ENCODE results near the gene INPP4B.

The INPP4B gene

DNA sequence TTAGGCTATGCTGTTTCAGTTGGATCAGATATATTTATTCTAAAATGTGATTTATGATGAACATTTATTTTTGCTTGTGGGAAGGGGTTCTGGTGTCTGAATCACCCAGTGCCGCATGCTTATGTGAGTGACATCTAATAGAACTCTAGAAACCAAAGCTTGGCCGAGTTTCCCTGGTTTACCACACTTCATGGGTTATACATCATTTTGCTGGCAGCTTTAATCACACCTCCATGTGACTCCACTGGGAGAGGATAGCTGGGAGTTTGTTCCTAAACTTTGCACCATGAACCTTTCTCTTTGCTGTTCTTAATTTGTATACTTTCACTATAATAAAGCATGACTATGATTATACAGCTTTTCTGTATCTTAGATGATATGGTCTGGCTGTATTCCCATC lies 382.9 kb downstream of the INPP4B start:
- TF ChIP-seq, protein P1, sequence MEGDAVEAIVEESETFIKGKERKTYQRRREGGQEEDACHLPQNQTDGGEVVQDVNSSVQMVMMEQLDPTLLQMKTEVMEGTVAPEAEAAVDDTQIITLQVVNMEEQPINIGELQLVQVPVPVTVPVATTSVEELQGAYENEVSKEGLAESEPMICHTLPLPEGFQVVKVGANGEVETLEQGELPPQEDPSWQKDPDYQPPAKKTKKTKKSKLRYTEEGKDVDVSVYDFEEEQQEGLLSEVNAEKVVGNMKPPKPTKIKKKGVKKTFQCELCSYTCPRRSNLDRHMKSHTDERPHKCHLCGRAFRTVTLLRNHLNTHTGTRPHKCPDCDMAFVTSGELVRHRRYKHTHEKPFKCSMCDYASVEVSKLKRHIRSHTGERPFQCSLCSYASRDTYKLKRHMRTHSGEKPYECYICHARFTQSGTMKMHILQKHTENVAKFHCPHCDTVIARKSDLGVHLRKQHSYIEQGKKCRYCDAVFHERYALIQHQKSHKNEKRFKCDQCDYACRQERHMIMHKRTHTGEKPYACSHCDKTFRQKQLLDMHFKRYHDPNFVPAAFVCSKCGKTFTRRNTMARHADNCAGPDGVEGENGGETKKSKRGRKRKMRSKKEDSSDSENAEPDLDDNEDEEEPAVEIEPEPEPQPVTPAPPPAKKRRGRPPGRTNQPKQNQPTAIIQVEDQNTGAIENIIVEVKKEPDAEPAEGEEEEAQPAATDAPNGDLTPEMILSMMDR (IDR thresholded peaks at IDR 0.05; ENCODE audit: insufficient read depth, low read length, missing control alignments), result no peak
- ChIA-PET CTCF (no interaction called here), POLR2A (no interaction called here)
- H3K4me3 ChIP-seq (ENCODE audit: low read depth, low read length), result no peak overlapping the region
- no peak for DNase-seq (ENCODE audit: low read depth, low spot score)

- TF ChIP-seq, protein P1 (IDR thresholded peaks at IDR 0.05; ENCODE audit: insufficient read depth, low read length, missing control alignments), result no peak
- ChIA-PET CTCF (no interaction called here), POLR2A (no interaction called here)
- no peak overlapping the region for H3K4me3 ChIP-seq (ENCODE audit: low read depth, low read length)
- DNase-seq (ENCODE audit: low read depth, low spot score), result no peak
These were observed 393.8 kb downstream of the INPP4B start for GRCh38 chr4:142452161-142452855.

- TF ChIP-seq, protein P1 (IDR thresholded peaks at IDR 0.05; ENCODE audit: insufficient read depth, low read length, missing control alignments), result no peak
- CTCF ChIA-PET, result no interaction called here
- DNase-seq (ENCODE audit: low read depth, low spot score), result no peak
- no peak overlapping the region for H3K4me3 ChIP-seq (ENCODE audit: low read depth, low read length)
- POLR2A ChIA-PET, result interaction anchor here (0.7 kb wide), 1 partner anchor 18 kb away, joined by 3 read pairs; no protein-coding TSS in a partner anchor
These were observed 396.2 kb downstream of the INPP4B start for GRCh38 chr4:142449771-142450373.

GRCh38 chr4:142447009-142447408 lies 399.1 kb downstream of the INPP4B start:
- DNase-seq (ENCODE audit: low read depth, low spot score), result no peak
- CTCF ChIA-PET, result no interaction called here
- TF ChIP-seq, protein P1 (IDR thresholded peaks at IDR 0.05; ENCODE audit: insufficient read depth, low read length, missing control alignments), result no peak
- POLR2A ChIA-PET, result no interaction called here
- no peak overlapping the region for H3K4me3 ChIP-seq (ENCODE audit: low read depth, low read length)

DNA sequence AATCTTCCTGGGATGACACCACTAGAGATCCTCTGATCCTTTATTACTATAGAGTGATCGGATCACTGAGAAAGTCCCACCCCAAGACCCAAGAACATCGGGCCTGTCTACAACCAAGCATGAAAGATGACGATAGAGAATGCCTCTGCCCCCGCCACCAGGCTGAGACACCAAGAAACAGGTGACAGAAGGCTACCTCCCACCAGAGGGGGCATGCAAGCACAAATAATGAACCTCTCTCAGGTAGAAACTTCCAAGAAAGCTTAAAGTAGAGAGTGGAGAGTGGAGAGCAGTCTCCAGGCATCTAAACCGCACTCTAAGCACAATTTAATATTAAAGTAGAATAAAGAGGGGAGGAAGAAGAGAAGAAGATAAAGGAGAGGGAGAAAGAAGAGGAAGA lies 402.6 kb downstream of the INPP4B start:
- POLR2A ChIA-PET, result no interaction called here
- CTCF ChIA-PET, result no interaction called here

GRCh38 chr4:142440093-142440492 lies 406.0 kb downstream of the INPP4B start:
- no peak overlapping the region for H3K4me3 ChIP-seq (ENCODE audit: low read depth, low read length)
- ChIA-PET CTCF (no interaction called here), POLR2A (no interaction called here)
- TF ChIP-seq, protein P1 (IDR thresholded peaks at IDR 0.05; ENCODE audit: insufficient read depth, low read length, missing control alignments), result no peak
- DNase-seq (ENCODE audit: low read depth, low spot score), result no peak

More for the DNA sequence above, 402.6 kb downstream of the INPP4B start:
- no peak for DNase-seq (ENCODE audit: low read depth, low spot score)
- TF ChIP-seq, protein P1 (IDR thresholded peaks at IDR 0.05; ENCODE audit: insufficient read depth, low read length, missing control alignments), result no peak
- no peak overlapping the region for H3K4me3 ChIP-seq (ENCODE audit: low read depth, low read length)

All from AG04449 (cell line).